Lung (tissue), 16 donors: Measurements from ENCODE around the gene ATG4A. TPM values are rescaled to one million over a fixed set of nuclear protein-coding genes. Genes with fewer than 3 reads are reported as not detected.

ENCODE experiments used
- ATAC-seq: fragments of 200-7000 bp; cut with Tn5 transposase; one replicate; pipeline ENCODE4 v1.9.1; 2020; ENCODE audit warnings: moderate number of reproducible peaks; ENCODE audit not compliant: insufficient read depth, low FRiP score
- DNase-seq, 3 donors: peaks; one replicate each; pipeline ENCODE4 v3.0.0-alpha.2; 2013 to 2017
- H3K27ac ChIP-seq, 2 donors: one replicate each; pipeline ENCODE4 v1.5.1; 2013; ENCODE audit warnings: mild to moderate bottlenecking in 2 of 2, moderate library complexity in 2 of 2, control low read depth in 1 of 2, inconsistent platforms in 1 of 2, low read depth in 1 of 2, low read length in 1 of 2
- H3K27me3 ChIP-seq, 3 donors: one replicate each; pipeline ENCODE4 v1.5.1; 2013; ENCODE audit warnings: low read length in 2 of 3; ENCODE audit not compliant: control insufficient read depth in 3 of 3, insufficient read depth in 3 of 3
- H3K36me3 ChIP-seq, 4 donors: one replicate each; pipeline ENCODE4 v1.5.1; 2013; ENCODE audit warnings: low read length in 4 of 4, mild to moderate bottlenecking in 1 of 4, moderate library complexity in 1 of 4; ENCODE audit not compliant: control insufficient read depth in 4 of 4, insufficient read depth in 4 of 4
- H3K4me1 ChIP-seq, 5 donors: one replicate each; pipeline ENCODE4 v1.5.1; 2013; ENCODE audit warnings: low read length in 5 of 5, mild to moderate bottlenecking in 2 of 5, moderate library complexity in 1 of 5; ENCODE audit not compliant: control insufficient read depth in 5 of 5, insufficient read depth in 5 of 5
- H3K4me3 ChIP-seq: one replicate; pipeline ENCODE4 v1.5.1; 2013; ENCODE audit warnings: mild to moderate bottlenecking, control low read depth, moderate library complexity
- H3K9ac ChIP-seq, 2 donors: one replicate each; pipeline ENCODE4 v1.5.1; 2013; ENCODE audit warnings: low read length in 2 of 2, control low read depth in 1 of 2; ENCODE audit not compliant: insufficient read depth in 1 of 2
- H3K9me3 ChIP-seq, 4 donors: one replicate each; pipeline ENCODE4 v1.5.1; 2013; ENCODE audit warnings: low read length in 3 of 4, mild to moderate bottlenecking in 1 of 4, moderate library complexity in 1 of 4; ENCODE audit not compliant: control insufficient read depth in 4 of 4, insufficient read depth in 3 of 4
- WGBS, 2 donors: extraction: QIAGEN DNeasy Blood & Tissue Kit; methylation state at CpG; one replicate each; pipeline ENCODE4 v1.1.7; 2013; 5-methylcytosine and 5-hydroxymethylcytosine counted together
- long read RNA-seq, 5 donors: transcript quantifications; one replicate each; lab custom pipeline, GENCODE V29; 2026
- polyA plus RNA-seq, 2 donors: library from polyadenylated mRNA; stranded (reverse); fragments of 200-250 nt; gene quantifications; one replicate each; pipeline ENCODE4 v1.2.1, GENCODE V29; 2013
- total RNA-seq, 2 donors: library from RNA; depleted of rRNA in 1 of 2; stranded (reverse); fragments of >200 nt in 1 of 2; gene quantifications; one replicate each; pipeline ENCODE4 v1.2.1, GENCODE V29; 2014 to 2021
- TF ChIP-seq, protein P1 (sequence below): IDR thresholded peaks from 2 replicates; pipeline ENCODE4 v1.5.1; 2012; ENCODE audit warnings: mild to moderate bottlenecking; ENCODE audit errors: control extremely low read depth, extremely low read depth
- donor health status: control.
- donor health status: control.
- donor health status: Bipolar disorder and iron deficiency.
- donor health status: healthy.
- donor health status: DM: yes; HTN: yes; CAD: no.

Gene ATG4A, protein sequence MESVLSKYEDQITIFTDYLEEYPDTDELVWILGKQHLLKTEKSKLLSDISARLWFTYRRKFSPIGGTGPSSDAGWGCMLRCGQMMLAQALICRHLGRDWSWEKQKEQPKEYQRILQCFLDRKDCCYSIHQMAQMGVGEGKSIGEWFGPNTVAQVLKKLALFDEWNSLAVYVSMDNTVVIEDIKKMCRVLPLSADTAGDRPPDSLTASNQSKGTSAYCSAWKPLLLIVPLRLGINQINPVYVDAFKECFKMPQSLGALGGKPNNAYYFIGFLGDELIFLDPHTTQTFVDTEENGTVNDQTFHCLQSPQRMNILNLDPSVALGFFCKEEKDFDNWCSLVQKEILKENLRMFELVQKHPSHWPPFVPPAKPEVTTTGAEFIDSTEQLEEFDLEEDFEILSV
- total RNA-seq = 10 to 100 TPM; 14.1 to 14.9 TPM
- polyA plus RNA-seq = 10 to 100 TPM; 12.5 to 14.1 TPM
- long read RNA-seq, donor 1, partial matches to known transcripts = 0 of 1 reads
- long read RNA-seq, donor 1, other reads (novel, unspliced or antisense) = 0 of 1 reads
- long read RNA-seq, donor 2 = 0 reads
- long read RNA-seq, donor 3, partial matches to known transcripts = 0 of 1 reads
- long read RNA-seq, donor 3, other reads (novel, unspliced or antisense) = 0 of 1 reads
- long read RNA-seq, donor 4 = 0 reads
- long read RNA-seq, donor 5, partial matches to known transcripts = 0 of 1 reads
- long read RNA-seq, donor 5, other reads (novel, unspliced or antisense) = 0 of 1 reads

DNA sequence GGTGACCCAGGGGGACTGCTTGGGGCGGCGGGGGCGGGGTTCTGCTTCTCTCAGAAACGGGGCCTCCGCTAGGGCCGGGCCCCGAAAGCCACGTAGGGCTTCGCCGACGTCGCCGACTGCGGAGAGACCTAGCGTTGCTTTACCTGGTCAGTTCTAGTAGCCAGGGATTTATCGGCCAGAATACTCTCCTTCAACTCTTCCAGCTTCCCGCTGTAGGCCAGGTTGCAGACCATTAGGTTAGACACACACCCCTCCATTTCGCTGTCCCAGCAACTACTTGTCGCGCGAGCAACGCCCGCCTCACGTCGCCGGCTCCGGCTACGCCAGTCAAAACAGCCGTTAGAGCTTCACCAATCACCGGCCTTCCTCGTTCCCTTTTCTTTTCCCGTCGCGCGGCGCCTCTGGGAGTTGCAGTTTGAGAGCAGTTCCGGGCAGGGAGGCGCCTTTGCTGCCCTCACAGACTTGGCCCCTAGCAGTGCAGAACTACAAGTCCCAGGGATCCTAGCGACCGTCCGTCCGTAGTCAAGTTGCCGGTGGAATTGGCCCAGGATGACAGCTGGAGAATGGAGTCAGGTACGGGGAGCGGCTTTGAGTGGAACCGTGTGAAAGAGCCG is at the start of gene ATG4A, which contains the start of gene PSMD10:
TSS of gene ATG4A (plus strand) at position 515 of the 614 bp plus-strand sequence. CDS start at position 564, 49 bp downstream.
TSS of gene PSMD10 (minus strand) at position 279 of the 614 bp plus-strand sequence. CDS start at position 257, 22 bp downstream.
- H3K27me3 ChIP-seq = peaks cover 0 to 26% (median 6%) of the 10 kb centered on the region in 3 donors
- peak within 1 kb of the TSS; percentile 87 to 96 for H3K27ac ChIP-seq
- peak; percentile 96 to 97 (median 97) for DNase-seq
- peak; percentile 94 for ATAC-seq
- 0 to 26% methylated on average over 28 to 47 of the region's 47 CpGs for WGBS, 2 donors
- peak within 1 kb of the TSS; percentile 88 to 97 for H3K9ac ChIP-seq
- TF ChIP-seq, protein P1, sequence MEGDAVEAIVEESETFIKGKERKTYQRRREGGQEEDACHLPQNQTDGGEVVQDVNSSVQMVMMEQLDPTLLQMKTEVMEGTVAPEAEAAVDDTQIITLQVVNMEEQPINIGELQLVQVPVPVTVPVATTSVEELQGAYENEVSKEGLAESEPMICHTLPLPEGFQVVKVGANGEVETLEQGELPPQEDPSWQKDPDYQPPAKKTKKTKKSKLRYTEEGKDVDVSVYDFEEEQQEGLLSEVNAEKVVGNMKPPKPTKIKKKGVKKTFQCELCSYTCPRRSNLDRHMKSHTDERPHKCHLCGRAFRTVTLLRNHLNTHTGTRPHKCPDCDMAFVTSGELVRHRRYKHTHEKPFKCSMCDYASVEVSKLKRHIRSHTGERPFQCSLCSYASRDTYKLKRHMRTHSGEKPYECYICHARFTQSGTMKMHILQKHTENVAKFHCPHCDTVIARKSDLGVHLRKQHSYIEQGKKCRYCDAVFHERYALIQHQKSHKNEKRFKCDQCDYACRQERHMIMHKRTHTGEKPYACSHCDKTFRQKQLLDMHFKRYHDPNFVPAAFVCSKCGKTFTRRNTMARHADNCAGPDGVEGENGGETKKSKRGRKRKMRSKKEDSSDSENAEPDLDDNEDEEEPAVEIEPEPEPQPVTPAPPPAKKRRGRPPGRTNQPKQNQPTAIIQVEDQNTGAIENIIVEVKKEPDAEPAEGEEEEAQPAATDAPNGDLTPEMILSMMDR = no peak
- peaks cover 0 to 5% (median 0%) of the 10 kb centered on the region in 5 donors for H3K4me1 ChIP-seq
- peak within 1 kb of the TSS; percentile 66 for H3K4me3 ChIP-seq
- H3K9me3 ChIP-seq = no peaks in the 10 kb centered on the region
- peaks cover 0 to 5% (median 3%) of the 10 kb centered on the region in 4 donors for H3K36me3 ChIP-seq

DNA sequence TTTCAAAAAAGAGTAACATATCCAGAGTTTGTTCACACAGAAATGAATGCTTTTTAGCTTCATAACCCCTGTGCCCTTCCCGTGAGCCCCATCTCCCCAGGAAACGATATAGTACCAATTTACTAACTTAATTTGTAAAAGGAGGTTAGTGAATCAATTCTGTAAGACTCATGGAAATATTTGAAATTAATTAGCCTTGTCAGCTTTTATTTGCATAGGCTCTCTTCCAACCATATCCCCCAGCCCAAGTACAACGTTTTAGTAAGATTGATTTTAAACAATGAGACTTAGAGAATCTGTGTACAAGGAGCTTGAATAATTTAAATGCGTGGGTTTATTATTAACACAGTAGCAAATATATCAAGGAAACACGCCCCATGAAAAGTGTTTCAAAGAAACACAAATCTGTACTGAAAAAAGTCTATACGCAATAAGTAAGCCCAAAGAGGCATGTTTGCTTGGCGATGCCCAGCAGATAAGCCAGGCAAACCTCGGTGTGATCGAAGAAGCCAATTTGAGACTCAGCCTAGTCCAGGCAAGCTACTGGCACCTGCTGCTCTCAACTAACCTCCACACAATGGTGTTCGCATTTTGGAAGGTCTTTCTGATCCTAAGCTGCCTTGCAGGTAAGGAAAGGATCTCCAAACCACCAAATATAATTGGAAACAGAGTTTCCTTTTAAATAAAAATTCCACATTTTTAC is 46.9 kb upstream of the ATG4A start, which contains the start of gene VSIG1:
TSS of gene VSIG1 (plus strand) at position 512 of the 703 bp plus-strand sequence. CDS start at position 578, 66 bp downstream.
- Histone ChIP-seq H3K27ac (no peak within 1 kb of the TSS), H3K27me3 (peaks cover 0 to 38% (median 4%) of the 10 kb centered on the region in 3 donors), H3K36me3 (no peaks in the 10 kb centered on the region), H3K9me3 (no peaks in the 10 kb centered on the region), H3K4me3 (no peak within 1 kb of the TSS), H3K9ac (no peak within 1 kb of the TSS), H3K4me1 (peaks cover 0 to under 1% (median 0%) of the 10 kb centered on the region in 5 donors)
- no peak for ATAC-seq
- 67 to 86% methylated on average over 10 of the region's 10 CpGs for WGBS, 2 donors
- TF ChIP-seq, protein P1 = no peak
- DNase-seq = no peak

DNA sequence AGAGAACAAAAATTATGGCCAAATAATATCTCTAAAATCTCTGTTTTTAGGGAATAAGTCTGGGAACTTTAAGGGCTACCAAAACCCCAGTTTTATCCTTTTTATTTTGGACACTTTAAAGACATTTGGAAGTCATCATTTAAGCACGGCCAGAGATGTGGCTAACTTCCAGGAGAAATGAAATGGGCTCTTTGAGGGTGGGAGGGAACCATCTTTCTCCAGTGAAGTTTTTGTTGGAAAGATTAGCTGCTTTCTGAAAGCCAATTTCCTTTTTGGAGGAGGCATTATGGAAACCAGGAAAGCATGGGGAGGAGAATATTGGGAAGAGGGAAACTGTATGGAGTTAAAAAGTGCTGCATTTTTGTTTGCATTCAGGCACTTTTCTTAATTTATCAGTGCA is 41.9 kb upstream of the ATG4A start:
- 47 to 85% methylated on average over 1 of the region's 1 CpG for WGBS, 2 donors
- no peaks in the 10 kb centered on the region for H3K36me3 ChIP-seq
- DNase-seq (peak in 2 of 3 donors; percentile 47 to 55), ATAC-seq (no peak)
- TF ChIP-seq, protein P1 = no peak
- no peaks in the 10 kb centered on the region for H3K9me3 ChIP-seq
- no peak overlapping the region for H3K4me3 ChIP-seq
- peaks cover 0 to 42% (median 7%) of the 10 kb centered on the region in 3 donors for H3K27me3 ChIP-seq
- peaks cover 0 to 4% (median 0%) of the 10 kb centered on the region in 5 donors for H3K4me1 ChIP-seq
- H3K27ac ChIP-seq = no peak overlapping the region
- H3K9ac ChIP-seq = no peak overlapping the region
